Cerebellar nuclear complex (tissue), 1 donor: ENCODE measurements around the gene IGF2.

Experiments used
- DNase-seq, 2 experiments: peaks; one replicate each; lab custom pipeline; 2025; lab: John Stamatoyannopoulos, UW

The IGF2 gene

GRCh38 chr11:2091786-2092463 is 47.3 kb downstream of the IGF2 start:
- DNase-seq, result no peak

GRCh38 chr11:2091112-2091746 is 48.0 kb downstream of the IGF2 start:
- no peak for DNase-seq

- no peak for DNase-seq
Measured at GRCh38 chr11:2090172-2091111, 48.7 kb downstream of the IGF2 start.

GRCh38 chr11:2089536-2090165 is 49.5 kb downstream of the IGF2 start:
- no peak for DNase-seq

- DNase-seq, result no peak
Measured at GRCh38 chr11:2088746-2089535, 50.2 kb downstream of the IGF2 start.

- DNase-seq, result no peak
Measured at GRCh38 chr11:2088284-2088683, 50.9 kb downstream of the IGF2 start.

GRCh38 chr11:2086239-2087040 is 52.7 kb downstream of the IGF2 start:
- DNase-seq, result no peak

GRCh38 chr11:2085251-2086066 is 53.7 kb downstream of the IGF2 start:
- DNase-seq, result no peak

- DNase-seq, result no peak
Measured at GRCh38 chr11:2084721-2085120, 54.5 kb downstream of the IGF2 start.
